Measurements from ENCODE around the gene ZNF554. TPM values are rescaled to one million over a fixed set of nuclear protein-coding genes. Genes with fewer than 3 reads are reported as not detected.

ZNF554 gene
- total and polyA plus RNA-seq, 2 experiments from 2014 or later = 2.0 to 7.5 TPM

DNA sequence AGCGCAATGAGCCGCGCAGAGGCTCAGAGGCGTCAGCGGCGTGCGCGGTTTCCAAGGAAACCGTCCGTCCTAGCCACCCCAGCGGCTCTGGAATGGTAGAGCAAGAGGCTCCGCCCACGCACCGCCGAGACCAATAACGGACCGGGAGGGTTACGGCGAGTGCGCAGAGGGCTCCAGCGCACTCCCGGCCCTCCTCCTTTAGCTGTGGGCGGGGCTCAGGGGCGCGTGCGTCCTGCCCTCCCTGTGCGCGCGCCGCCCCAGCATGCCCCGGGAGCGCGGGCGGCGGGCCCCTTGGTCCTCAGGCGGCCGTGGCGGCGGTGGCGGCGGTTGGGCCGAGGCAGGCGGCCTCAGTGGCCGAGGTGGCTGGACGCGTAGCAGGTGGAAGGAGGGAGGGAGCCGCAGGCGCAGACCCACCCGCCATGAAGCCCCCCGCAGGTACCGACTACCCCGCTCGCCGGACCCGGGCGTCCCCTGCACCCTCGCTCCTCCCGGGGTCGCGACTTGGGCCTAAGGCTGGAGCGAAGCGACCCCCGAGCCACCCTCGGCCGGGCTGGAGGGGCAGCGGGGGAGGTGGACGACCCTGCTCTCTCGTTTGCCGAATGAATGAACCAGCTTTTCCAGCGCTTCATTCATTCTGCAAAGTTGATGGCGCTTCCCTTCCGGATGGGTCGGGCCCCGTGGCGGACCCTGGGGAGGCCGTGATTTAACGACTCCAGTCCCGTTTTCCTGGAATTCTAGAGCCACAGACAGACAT, 34.2 kb upstream of the ZNF554 start, which contains the start of gene THOP1:
TSS of gene THOP1 (plus strand) at position 260 of the 754 bp plus-strand sequence. CDS start at position 420, 160 bp downstream.
- TF ChIP-seq CREB1 (CRISPR knock-in tag; IDR thresholded peaks at IDR 0.05; ENCODE audit: low read depth) = no peak
- TF ChIP-seq ZNF114 (CRISPR knock-in tag; IDR thresholded peaks at IDR 0.05) = no peak
- TF ChIP-seq POLR2AphosphoS5 (IDR thresholded peaks at IDR 0.05; ENCODE audit: low read depth) = peak; percentile 83
- TF ChIP-seq, protein P1, sequence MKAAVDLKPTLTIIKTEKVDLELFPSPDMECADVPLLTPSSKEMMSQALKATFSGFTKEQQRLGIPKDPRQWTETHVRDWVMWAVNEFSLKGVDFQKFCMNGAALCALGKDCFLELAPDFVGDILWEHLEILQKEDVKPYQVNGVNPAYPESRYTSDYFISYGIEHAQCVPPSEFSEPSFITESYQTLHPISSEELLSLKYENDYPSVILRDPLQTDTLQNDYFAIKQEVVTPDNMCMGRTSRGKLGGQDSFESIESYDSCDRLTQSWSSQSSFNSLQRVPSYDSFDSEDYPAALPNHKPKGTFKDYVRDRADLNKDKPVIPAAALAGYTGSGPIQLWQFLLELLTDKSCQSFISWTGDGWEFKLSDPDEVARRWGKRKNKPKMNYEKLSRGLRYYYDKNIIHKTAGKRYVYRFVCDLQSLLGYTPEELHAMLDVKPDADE (IDR thresholded peaks at IDR 0.05) = no peak
- no peak for TF ChIP-seq ZNF331 (CRISPR knock-in tag; IDR thresholded peaks at IDR 0.05; ENCODE audit: low read depth)
- TF ChIP-seq, protein P2, sequence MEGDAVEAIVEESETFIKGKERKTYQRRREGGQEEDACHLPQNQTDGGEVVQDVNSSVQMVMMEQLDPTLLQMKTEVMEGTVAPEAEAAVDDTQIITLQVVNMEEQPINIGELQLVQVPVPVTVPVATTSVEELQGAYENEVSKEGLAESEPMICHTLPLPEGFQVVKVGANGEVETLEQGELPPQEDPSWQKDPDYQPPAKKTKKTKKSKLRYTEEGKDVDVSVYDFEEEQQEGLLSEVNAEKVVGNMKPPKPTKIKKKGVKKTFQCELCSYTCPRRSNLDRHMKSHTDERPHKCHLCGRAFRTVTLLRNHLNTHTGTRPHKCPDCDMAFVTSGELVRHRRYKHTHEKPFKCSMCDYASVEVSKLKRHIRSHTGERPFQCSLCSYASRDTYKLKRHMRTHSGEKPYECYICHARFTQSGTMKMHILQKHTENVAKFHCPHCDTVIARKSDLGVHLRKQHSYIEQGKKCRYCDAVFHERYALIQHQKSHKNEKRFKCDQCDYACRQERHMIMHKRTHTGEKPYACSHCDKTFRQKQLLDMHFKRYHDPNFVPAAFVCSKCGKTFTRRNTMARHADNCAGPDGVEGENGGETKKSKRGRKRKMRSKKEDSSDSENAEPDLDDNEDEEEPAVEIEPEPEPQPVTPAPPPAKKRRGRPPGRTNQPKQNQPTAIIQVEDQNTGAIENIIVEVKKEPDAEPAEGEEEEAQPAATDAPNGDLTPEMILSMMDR (conservative IDR thresholded peaks at IDR 0.05; ENCODE audit: low read depth in 2 of 2) = no peak
- Histone ChIP-seq H2AFZ (peak within 1 kb of the TSS; percentile 73), H3K4me2 (peak within 1 kb of the TSS; percentile 94), H3K27ac (ENCODE audit: low read depth) (no peak within 1 kb of the TSS), H3F3A (replicated peaks; ENCODE audit: low read depth) (0 out of 2 replicates have a peak, but pooled peaks cover 5% of the 10 kb centered on the region), H3K27me3 (ENCODE audit: insufficient read depth) (no peaks in the 10 kb centered on the region), H3K36me3 (ENCODE audit: insufficient read depth) (no peaks in the 10 kb centered on the region), H4K20me1 (replicated peaks; ENCODE audit: insufficient read depth) (peaks cover 34% of the 10 kb centered on the region), H3K9me2 (ENCODE audit: insufficient read depth) (no peaks in the 10 kb centered on the region), H3K4me1 (ENCODE audit: insufficient read depth) (peaks cover 14% of the 10 kb centered on the region), H3K4me3 (peak within 1 kb of the TSS; percentile 87), H3K79me2 (replicated peaks; ENCODE audit: insufficient read depth) (peaks cover 74% of the 10 kb centered on the region)
- DNase-seq (ENCODE audit: low spot score) (peak; percentile 100), ATAC-seq (peak; percentile 85)
- Mint-ChIP-seq H3K27me3 (ENCODE audit: insufficient read depth, low read depth, poor library complexity) (peaks cover 20% of the 10 kb centered on the region), H3K9me3 (peaks cover 4% of the 10 kb centered on the region; the same call in 1 of the 3 replicates), H3K36me3 (ENCODE audit: low read depth) (peaks cover 35% of the 10 kb centered on the region), H3K27ac (peak within 1 kb of the TSS; percentile 86), H3K4me1 (peaks cover 33% of the 10 kb centered on the region), H3K4me3 (peak within 1 kb of the TSS; percentile 92)

DNA sequence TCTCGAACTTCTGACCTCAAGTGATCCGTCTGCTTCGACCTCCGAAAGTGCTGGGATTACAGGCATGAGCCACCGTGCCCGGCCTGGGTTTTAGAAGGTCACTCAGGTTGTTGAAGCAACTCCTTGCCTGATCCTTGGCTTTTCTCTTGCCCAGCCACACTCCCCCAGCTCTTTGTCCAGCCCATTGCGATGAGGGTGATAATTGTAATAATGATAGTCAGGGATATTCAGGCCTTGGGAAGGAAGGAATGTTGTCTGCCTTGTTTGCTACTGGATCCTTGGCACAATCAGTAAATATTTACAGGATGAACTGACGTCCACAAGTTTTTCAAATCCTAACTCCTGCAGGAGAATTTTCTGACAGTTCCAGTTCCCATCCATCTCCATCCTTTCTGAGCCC, 32.6 kb upstream of the ZNF554 start:
- H3K27me3 ChIP-seq (ENCODE audit: insufficient read depth) = no peaks in the 10 kb centered on the region
- H3K4me3 ChIP-seq = 0 out of 2 replicates have a peak overlapping the region, but pooled peaks have one; percentile 20
- peaks cover 17% of the 10 kb centered on the region; the same call in 1 of the 2 replicates for H4K20me1 ChIP-seq (replicated peaks; ENCODE audit: insufficient read depth)
- Mint-ChIP-seq H3K4me3 (peak overlapping the region; percentile 92), H3K4me1 (peaks cover 26% of the 10 kb centered on the region), H3K27ac (0 out of 2 replicates have a peak overlapping the region, but pooled peaks have one; percentile 2), H3K36me3 (ENCODE audit: low read depth) (peaks cover 38% of the 10 kb centered on the region), H3K9me3 (peaks cover 4% of the 10 kb centered on the region; the same call in 1 of the 3 replicates), H3K27me3 (ENCODE audit: insufficient read depth, low read depth, poor library complexity) (peaks cover 20% of the 10 kb centered on the region)
- no peaks in the 10 kb centered on the region for H3K9me2 ChIP-seq (ENCODE audit: insufficient read depth)
- no peak for ATAC-seq
- peaks cover 57% of the 10 kb centered on the region for H3K79me2 ChIP-seq (replicated peaks; ENCODE audit: insufficient read depth)
- no peak overlapping the region for H3K27ac ChIP-seq (ENCODE audit: low read depth)
- H3K4me1 ChIP-seq (ENCODE audit: insufficient read depth) = peaks cover 9% of the 10 kb centered on the region
- TF ChIP-seq JUNB (IDR thresholded peaks at IDR 0.05; ENCODE audit: unreplicated experiment) = no peak
- no peak for TF ChIP-seq CREB1 (CRISPR knock-in tag; IDR thresholded peaks at IDR 0.05; ENCODE audit: low read depth)
- TF ChIP-seq ZNF114 (CRISPR knock-in tag; IDR thresholded peaks at IDR 0.05) = no peak
- no peak for TF ChIP-seq EZH2 (IDR thresholded peaks at IDR 0.05; ENCODE audit: low read depth, unreplicated experiment)
- DNase-seq (ENCODE audit: low spot score) = no peak
- no peak overlapping the region for H3K4me2 ChIP-seq
- no peak overlapping the region for H2AFZ ChIP-seq
- H3K36me3 ChIP-seq (ENCODE audit: insufficient read depth) = no peaks in the 10 kb centered on the region
- 0 out of 2 replicates have a peak, but pooled peaks cover 5% of the 10 kb centered on the region for H3F3A ChIP-seq (replicated peaks; ENCODE audit: low read depth)

All from GM23338 (cell line).